IPS-18c (cell line): Measurements from ENCODE around the gene MAGEB3.

Source experiments
- H3K4me3 ChIP-seq: 2 replicates; pipeline ENCODE4 v1.7.0; 2013; ENCODE audit warnings: low read depth, mild to moderate bottlenecking, low read length, moderate library complexity; ENCODE audit not compliant: insufficient read depth
- H3K9me3 ChIP-seq: one replicate; pipeline ENCODE4 v1.6.1; 2013; ENCODE audit warnings: mild to moderate bottlenecking, low read length, moderate library complexity; ENCODE audit not compliant: control insufficient read depth, insufficient read depth

MAGEB3 gene

GRCh38 chrX:30261012-30261411, 30.6 kb downstream of the MAGEB3 start:
- H3K4me3 ChIP-seq: no peak overlapping the region
- H3K9me3 ChIP-seq: peaks cover 2% of the 10 kb centered on the region

- Histone ChIP-seq H3K9me3 (peaks cover 2% of the 10 kb centered on the region), H3K4me3 (no peak overlapping the region)
Observed at GRCh38 chrX:30262763-30263162, 32.3 kb downstream of the MAGEB3 start.

GRCh38 chrX:30270639-30271038, 40.2 kb downstream of the MAGEB3 start:
- H3K9me3 ChIP-seq: no peaks in the 10 kb centered on the region
- H3K4me3 ChIP-seq: no peak overlapping the region

GRCh38 chrX:30275498-30275897, 45.0 kb downstream of the MAGEB3 start:
- no peaks in the 10 kb centered on the region for H3K9me3 ChIP-seq
- no peak overlapping the region for H3K4me3 ChIP-seq

- Histone ChIP-seq H3K4me3 (no peak overlapping the region), H3K9me3 (peaks cover 5% of the 10 kb centered on the region)
Observed at GRCh38 chrX:30278365-30278764, 47.9 kb downstream of the MAGEB3 start.

GRCh38 chrX:30280428-30280827, 50.0 kb downstream of the MAGEB3 start:
- Histone ChIP-seq H3K4me3 (no peak overlapping the region), H3K9me3 (peaks cover 5% of the 10 kb centered on the region)

GRCh38 chrX:30282527-30282926, 52.1 kb downstream of the MAGEB3 start:
- Histone ChIP-seq H3K9me3 (peaks cover 7% of the 10 kb centered on the region), H3K4me3 (no peak overlapping the region)

GRCh38 chrX:30283456-30284200, 53.2 kb downstream of the MAGEB3 start:
- Histone ChIP-seq H3K9me3 (peaks cover 7% of the 10 kb centered on the region), H3K4me3 (no peak overlapping the region)
